ENCODE results near the gene CYBA.

- no peak for TF ChIP-seq CTCF (IDR thresholded peaks at IDR 0.05)
- TF ChIP-seq POLR2A (IDR thresholded peaks at IDR 0.05): no peak
- no peak for TF ChIP-seq POLR2AphosphoS5 (IDR thresholded peaks at IDR 0.05)
- TF ChIP-seq EP300 (IDR thresholded peaks at IDR 0.05; ENCODE audit: low read depth): no peak
Measured at GRCh38 chr16:88610909-88611812, 39.7 kb downstream of the CYBA start.

All from transverse colon (tissue), 4 donors.